ENCODE results near the gene RERE.

RERE gene

DNA sequence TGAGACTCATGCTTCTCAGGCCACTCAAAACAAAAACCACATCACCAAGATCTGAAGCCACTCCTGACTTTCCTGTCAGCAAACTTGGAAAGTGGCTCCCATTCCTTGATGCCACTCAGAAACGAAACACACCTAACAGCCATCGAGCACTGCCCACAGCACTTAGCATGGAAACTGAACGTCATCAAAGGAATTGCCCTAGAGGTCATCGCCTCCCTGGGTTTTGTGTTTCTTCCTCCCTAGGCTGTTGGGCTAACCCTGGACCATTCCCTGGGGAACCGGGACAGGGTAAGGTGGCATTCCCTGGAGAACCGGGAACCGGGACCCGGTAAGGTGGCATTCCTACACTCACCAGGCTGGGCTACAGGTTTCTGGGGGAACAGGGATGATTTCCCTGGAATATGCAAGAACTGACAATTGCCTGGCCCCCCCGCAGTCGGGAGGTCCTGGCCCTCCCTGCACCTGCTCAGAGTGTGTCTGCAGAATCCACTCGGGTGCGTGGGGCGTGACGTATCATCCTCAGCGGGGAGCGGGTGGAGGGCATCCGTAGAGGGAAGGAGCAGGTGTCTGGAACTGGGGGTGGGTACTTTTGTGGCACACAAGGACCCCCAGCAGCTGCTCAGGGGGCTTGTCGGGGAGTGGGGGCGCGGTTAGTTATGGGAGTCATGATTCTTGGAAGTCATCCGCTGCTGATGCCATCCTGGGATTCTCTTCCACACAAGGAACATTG is 469.2 kb downstream of the RERE start:
- H3K36me3 Mint-ChIP-seq (ENCODE audit: insufficient read depth) = peaks cover 20% of the 10 kb centered on the region
- peaks cover 6 to 9% of the 10 kb centered on the region in 2 donors for H3K27me3 Mint-ChIP-seq

DNA sequence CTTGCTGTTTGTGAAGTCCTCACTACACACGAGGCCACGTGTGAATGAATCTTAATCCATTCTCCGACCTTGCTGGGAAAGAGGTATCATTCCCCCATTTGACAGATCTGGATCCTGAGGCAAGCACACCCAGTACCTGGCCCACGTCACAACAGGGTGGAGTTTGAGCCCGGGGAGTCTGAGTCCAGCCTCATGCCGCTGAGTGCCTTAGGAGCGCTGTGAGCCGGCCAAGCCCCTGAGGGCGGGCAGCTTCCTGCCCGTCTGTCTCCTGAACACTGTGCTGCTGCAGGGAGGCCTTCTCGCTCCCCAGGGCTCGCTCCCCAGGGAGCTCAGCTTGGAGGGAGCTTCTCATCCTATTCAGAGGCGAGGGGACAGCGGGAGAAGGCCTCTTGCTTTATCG is 469.8 kb downstream of the RERE start:
- H3K4me1 Mint-ChIP-seq (ENCODE audit: low read depth in 2 of 2) = peaks cover 5% of the 10 kb centered on the region in 2 donors

More for the DNA sequence above, 469.2 kb downstream of the RERE start:
- DNase-seq (no peak), ATAC-seq (replicated peaks) (no peak)
- no peak overlapping the region for H3K27ac Mint-ChIP-seq
- H3K4me1 Mint-ChIP-seq (ENCODE audit: low read depth in 2 of 2) = peaks cover 5% of the 10 kb centered on the region in 2 donors
- no peaks in the 10 kb centered on the region for H3K9me3 Mint-ChIP-seq
- H3K4me3 Mint-ChIP-seq = no peak overlapping the region

DNA sequence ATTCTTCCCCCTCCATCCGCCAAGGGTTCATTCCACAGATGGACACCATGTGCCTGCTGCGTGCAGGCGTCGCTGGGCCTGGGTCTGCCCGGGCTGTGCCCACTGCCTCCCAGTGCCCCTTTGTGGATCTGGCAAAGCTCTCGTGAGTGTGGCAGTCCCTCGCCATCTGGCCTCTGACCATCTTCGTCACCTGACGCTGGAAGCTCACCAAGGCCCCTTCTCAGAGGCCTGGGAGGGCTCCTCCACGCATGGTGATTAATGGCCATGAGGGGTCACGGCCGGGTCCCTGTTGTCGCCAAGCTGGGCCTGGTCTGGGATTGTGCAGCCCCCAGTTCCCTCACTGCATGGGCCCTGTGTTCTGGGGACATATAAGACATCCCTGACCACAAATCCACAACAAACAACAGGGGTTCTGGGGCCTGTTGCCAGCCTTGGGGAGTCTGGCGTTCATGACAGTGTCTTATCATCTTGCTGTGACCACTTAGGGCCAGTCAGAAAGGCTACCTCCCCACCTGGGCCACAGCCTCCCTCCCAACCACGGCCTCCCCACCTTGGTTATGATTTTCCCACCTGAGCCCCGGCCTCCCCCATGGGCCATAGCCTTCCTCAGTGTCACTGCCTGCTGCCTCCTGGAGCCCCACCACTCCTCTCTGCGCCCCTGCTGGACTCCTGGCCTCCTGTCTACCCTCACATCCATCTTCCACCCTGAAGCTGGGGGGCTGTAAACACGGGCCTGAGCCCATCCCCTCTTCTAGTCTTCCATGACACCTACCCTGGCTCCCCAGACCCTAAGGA is 471.6 kb downstream of the RERE start:
- ATAC-seq (replicated peaks) = no peak
- H3K9me3 Mint-ChIP-seq = no peaks in the 10 kb centered on the region
- no peak overlapping the region for H3K4me3 Mint-ChIP-seq
- H3K27me3 Mint-ChIP-seq = peaks cover 6 to 9% of the 10 kb centered on the region in 2 donors
- peak overlapping the region in 1 of 2 donors; percentile 81 for H3K27ac Mint-ChIP-seq
- H3K4me1 Mint-ChIP-seq (ENCODE audit: low read depth in 2 of 2) = peaks cover 5% of the 10 kb centered on the region in 2 donors
- DNase-seq = no peak
- H3K36me3 Mint-ChIP-seq (ENCODE audit: insufficient read depth) = peaks cover 5% of the 10 kb centered on the region

More for the DNA sequence above, 469.8 kb downstream of the RERE start:
- no peak overlapping the region for H3K4me3 Mint-ChIP-seq
- H3K27me3 Mint-ChIP-seq = peaks cover 6 to 9% of the 10 kb centered on the region in 2 donors
- peaks cover 14% of the 10 kb centered on the region for H3K36me3 Mint-ChIP-seq (ENCODE audit: insufficient read depth)
- H3K9me3 Mint-ChIP-seq = no peaks in the 10 kb centered on the region
- DNase-seq (no peak), ATAC-seq (replicated peaks) (no peak)
- H3K27ac Mint-ChIP-seq = no peak overlapping the region

DNA sequence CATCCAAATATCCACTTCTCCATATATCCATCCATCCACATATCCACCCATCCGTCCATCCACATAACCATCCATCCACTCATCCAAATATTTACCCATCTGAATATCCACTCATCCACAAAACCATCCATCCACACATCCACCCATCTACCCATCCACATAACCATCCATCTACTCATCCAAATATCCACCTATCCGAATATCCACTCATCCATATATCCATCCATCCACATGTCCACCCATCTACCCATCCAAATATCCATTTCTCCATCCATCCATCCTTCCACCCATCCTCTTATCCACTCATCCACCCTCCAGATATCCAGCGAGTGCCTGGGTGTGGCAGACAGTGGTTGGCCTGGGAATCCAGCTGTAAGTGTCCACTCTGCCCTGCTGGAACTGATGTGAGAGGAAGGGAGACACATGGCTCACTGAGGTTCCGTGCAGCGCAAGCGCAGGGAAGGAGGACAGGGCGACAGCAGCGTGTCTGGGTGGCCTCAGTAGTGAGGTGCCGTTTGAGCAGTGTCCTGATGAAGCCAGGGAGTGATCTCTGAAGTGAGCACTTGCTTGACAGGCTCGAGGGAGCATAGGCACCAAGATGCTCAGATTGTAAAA is 472.4 kb downstream of the RERE start:
- Mint-ChIP-seq H3K9me3 (no peaks in the 10 kb centered on the region), H3K36me3 (ENCODE audit: insufficient read depth) (peaks cover 3% of the 10 kb centered on the region), H3K4me3 (no peak overlapping the region), H3K27me3 (peaks cover 6 to 9% of the 10 kb centered on the region in 2 donors), H3K4me1 (ENCODE audit: low read depth in 2 of 2) (peaks cover 5% of the 10 kb centered on the region in 2 donors), H3K27ac (no peak overlapping the region)
- no peak for ATAC-seq (replicated peaks)
- DNase-seq = no peak

DNA sequence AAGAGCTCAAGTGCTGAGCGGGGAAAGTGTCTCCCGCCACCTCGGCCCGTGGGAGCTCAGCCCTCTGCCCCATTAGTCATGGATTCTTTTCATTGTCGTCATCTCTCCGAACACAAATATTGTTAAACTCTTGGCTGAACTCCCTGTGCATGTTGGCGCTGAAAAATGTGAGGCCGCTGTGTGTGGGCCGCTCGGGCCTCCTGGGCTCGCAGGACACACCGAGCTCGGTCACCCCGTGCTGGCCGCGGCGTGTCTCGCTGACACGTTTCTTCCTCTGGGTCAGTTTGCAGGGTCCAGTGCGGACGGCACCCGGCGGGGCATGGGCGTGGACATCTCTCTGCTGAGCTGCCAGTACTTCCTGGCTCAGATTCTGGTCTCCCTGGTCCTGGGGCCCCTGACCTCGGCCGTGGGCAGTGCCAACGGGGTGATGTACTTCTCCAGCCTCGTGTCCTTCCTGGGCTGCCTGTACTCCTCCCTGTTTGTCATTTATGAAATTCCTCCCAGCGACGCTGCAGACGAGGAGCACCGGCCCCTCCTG is 473.9 kb downstream of the RERE start:
- no peaks in the 10 kb centered on the region for H3K9me3 Mint-ChIP-seq
- H3K27me3 Mint-ChIP-seq = peaks cover 0 to 1% of the 10 kb centered on the region in 2 donors
- peaks cover 3% of the 10 kb centered on the region for H3K36me3 Mint-ChIP-seq (ENCODE audit: insufficient read depth)
- no peak overlapping the region for H3K4me3 Mint-ChIP-seq
- no peak for ATAC-seq (replicated peaks)
- no peaks in the 10 kb centered on the region for H3K4me1 Mint-ChIP-seq (ENCODE audit: low read depth in 2 of 2)
- no peak for DNase-seq
- H3K27ac Mint-ChIP-seq = no peak overlapping the region

DNA sequence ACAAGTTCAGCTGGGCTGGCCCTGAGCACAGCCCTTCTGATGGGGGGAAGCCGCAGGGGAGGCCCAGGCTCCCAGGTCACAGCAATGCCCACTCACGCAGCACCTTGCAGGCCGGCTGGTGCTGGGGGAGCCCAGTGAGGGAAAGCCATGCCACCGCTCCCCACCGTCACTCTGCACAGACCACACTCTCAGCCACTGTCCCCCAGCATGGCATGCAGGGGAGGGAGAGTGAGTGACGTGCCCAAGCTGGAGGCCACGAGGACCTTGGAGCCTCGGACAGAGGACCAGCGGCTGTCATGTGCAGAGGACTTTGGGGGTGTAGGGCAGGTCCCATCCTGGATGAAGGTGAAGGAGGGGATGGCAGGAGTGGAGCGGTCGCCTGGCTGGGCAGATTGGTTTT is 474.4 kb downstream of the RERE start:
- Mint-ChIP-seq H3K36me3 (ENCODE audit: insufficient read depth) (peaks cover 3% of the 10 kb centered on the region), H3K9me3 (no peaks in the 10 kb centered on the region), H3K4me3 (no peak overlapping the region), H3K27ac (no peak overlapping the region), H3K27me3 (no peaks in the 10 kb centered on the region), H3K4me1 (ENCODE audit: low read depth in 2 of 2) (no peaks in the 10 kb centered on the region)
- no peak for ATAC-seq (replicated peaks)
- no peak for DNase-seq

DNA sequence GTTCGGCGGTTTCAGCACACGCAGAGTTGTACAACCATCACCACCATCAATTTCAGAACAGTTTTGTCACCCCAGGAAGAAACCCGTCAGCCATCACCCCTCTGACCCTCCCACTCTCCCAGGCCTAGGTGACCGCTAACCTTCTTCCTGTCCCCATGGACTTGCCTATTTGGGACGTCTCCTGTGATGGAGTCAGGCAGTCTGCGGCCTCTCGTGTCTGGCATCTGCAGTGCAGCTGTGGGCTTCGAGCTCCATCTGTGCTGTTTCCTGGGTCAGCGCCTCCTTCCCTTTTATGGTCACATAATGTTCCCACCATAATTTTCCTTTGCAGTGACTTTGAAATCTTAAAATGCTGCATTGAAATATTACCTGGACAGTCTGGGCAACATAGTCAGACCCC is 475.1 kb downstream of the RERE start:
- no peak overlapping the region for H3K4me3 Mint-ChIP-seq
- no peaks in the 10 kb centered on the region for H3K27me3 Mint-ChIP-seq
- no peaks in the 10 kb centered on the region for H3K4me1 Mint-ChIP-seq (ENCODE audit: low read depth in 2 of 2)
- peaks cover 3% of the 10 kb centered on the region for H3K36me3 Mint-ChIP-seq (ENCODE audit: insufficient read depth)
- H3K9me3 Mint-ChIP-seq = no peaks in the 10 kb centered on the region
- no peak for ATAC-seq (replicated peaks)
- no peak for DNase-seq
- no peak overlapping the region for H3K27ac Mint-ChIP-seq

DNA sequence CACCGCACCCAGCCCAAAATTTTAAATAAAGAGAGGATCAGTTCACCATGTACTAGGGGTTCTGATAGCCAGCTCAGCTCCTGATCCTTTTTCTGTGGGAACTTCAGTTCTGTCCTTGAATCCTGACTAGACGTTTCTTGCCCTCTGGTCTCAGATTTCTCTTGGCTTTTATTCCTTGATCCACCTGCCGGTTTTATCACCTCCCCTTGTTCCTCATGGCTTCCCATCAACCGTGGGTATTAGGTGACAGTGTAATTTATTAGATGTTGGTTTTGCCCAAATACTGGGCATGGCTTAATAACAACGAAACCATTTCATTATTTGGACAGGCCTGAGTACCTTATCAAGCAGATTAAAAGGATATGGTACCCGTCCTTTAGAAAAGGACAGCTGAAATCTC is 477.0 kb downstream of the RERE start:
- H3K27ac Mint-ChIP-seq = no peak overlapping the region
- H3K9me3 Mint-ChIP-seq = peaks cover 0 to 1% of the 10 kb centered on the region in 2 donors
- H3K4me3 Mint-ChIP-seq = no peak overlapping the region
- H3K4me1 Mint-ChIP-seq (ENCODE audit: low read depth in 2 of 2) = no peaks in the 10 kb centered on the region
- DNase-seq (no peak), ATAC-seq (replicated peaks) (no peak)
- H3K27me3 Mint-ChIP-seq = no peaks in the 10 kb centered on the region
- no peaks in the 10 kb centered on the region for H3K36me3 Mint-ChIP-seq (ENCODE audit: insufficient read depth)

DNA sequence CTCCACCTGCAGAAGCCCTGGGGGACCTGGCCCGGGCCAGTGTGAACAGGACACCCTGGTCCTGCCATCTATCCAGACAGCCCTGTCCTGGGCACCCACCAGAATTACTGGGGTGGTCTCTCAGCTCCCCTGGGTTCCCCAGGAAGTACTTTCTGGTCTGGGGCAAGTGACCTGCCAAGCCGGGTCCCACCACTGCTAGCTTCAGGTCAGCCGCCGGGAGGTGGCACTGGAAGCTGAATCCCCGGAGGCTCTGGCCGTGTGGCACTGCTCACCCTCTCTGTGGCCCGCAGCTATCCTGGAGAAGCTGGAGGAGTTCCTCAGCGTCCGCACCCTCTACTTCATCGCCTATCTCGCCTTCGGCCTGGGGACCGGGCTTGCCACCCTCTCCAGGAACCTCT is 478.2 kb downstream of the RERE start:
- Mint-ChIP-seq H3K9me3 (peaks cover 0 to 1% of the 10 kb centered on the region in 2 donors), H3K27me3 (no peaks in the 10 kb centered on the region), H3K4me1 (ENCODE audit: low read depth in 2 of 2) (no peaks in the 10 kb centered on the region), H3K36me3 (ENCODE audit: insufficient read depth) (no peaks in the 10 kb centered on the region), H3K27ac (no peak overlapping the region), H3K4me3 (no peak overlapping the region)
- DNase-seq (no peak), ATAC-seq (replicated peaks) (no peak)

DNA sequence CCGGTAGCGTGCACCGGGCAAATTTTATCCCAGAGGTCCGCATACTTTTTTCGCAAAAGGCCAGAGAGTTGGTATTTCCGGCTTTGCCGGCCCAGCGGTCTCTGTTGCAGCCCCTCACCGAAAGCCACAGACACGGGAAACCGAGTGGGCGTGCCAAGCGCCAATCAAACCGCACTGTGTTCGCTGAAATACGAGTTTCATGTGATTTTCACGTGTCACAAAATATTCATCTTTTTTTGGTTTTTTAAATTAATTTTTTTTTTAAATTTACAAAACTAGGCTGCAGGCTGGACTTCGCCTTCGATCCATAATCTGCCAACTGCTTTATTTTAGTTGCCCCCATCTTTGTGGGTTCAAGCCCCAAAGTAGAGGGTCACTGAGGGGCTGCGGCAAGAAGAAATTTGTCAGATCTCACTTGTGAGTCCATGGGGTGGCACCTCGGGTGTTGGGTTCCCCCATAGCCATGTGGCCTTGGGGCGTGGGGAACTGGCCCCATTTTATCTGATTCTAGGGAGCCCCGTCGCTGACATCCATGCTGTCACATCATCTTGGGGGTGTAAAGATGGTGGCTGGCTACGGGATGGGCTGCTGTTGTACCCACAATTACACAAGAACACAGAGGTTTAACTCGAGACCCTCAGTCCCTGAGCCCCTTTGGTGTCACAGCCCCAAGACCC is 478.8 kb downstream of the RERE start:
- H3K36me3 Mint-ChIP-seq (ENCODE audit: insufficient read depth) = no peaks in the 10 kb centered on the region
- H3K27me3 Mint-ChIP-seq = no peaks in the 10 kb centered on the region
- DNase-seq = no peak
- H3K9me3 Mint-ChIP-seq = peaks cover 0 to 1% of the 10 kb centered on the region in 2 donors
- H3K4me1 Mint-ChIP-seq (ENCODE audit: low read depth in 2 of 2) = no peaks in the 10 kb centered on the region
- no peak for ATAC-seq (replicated peaks)
- H3K27ac Mint-ChIP-seq = no peak overlapping the region
- H3K4me3 Mint-ChIP-seq = no peak overlapping the region

DNA sequence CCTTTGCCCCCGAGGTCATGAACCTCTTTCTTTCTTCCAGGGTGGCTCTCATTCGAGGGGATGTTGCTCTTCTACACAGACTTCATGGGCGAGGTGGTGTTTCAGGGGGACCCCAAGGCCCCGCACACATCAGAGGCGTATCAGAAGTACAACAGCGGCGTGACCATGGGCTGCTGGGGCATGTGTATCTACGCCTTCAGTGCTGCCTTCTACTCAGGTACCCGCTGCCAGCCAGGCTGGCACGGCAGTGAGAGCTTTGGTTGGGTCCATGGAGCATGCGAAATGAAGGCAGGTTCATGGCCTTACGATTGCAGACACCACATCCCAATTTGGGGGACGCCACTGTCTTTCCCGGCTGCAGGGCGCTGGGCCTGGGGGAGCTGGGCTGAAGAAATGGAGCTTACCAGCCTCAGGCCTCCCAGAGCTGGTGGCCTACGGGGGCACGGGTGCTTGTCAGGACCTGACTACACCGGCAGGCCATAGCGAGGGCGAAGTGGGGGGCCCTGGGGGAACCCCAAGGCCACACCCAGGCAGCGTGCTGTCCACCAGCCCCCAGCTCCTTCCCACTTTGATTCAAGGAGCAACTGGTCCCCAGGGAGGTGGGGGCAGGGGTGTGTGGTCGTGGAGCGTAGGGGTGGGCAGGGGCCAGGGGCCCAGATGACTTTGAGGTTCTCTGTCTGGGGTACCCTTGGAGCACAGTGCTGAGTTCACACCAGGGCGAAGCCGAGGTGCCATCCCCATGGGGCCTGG is 479.5 kb downstream of the RERE start:
- H3K9me3 Mint-ChIP-seq = peaks cover 0 to 1% of the 10 kb centered on the region in 2 donors
- DNase-seq (no peak), ATAC-seq (replicated peaks) (no peak)
- no peak overlapping the region for H3K4me3 Mint-ChIP-seq
- no peaks in the 10 kb centered on the region for H3K36me3 Mint-ChIP-seq (ENCODE audit: insufficient read depth)
- H3K27ac Mint-ChIP-seq = no peak overlapping the region
- H3K4me1 Mint-ChIP-seq (ENCODE audit: low read depth in 2 of 2) = no peaks in the 10 kb centered on the region
- no peaks in the 10 kb centered on the region for H3K27me3 Mint-ChIP-seq

DNA sequence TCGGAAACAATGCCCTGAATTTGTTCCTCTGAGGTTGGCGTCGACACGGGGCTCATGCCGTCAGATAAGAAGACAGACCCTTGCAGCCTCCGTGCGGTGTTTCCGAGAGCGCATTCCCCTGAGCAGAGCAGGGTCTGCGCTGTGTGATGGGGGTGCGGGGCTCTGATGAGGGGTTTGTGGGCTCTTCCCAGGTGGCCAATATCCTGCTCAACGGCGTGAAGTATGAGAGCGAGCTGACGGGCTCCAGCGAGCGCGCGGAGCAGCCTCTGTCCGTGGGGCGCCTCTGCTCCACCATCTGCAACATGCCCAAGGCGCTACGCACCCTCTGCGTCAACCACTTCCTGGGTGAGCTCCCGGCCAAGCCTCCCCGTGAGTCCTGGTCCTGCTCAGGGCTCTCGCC is 482.2 kb downstream of the RERE start:
- H3K27me3 Mint-ChIP-seq = no peaks in the 10 kb centered on the region
- no peak for ATAC-seq (replicated peaks)
- peaks cover 19% of the 10 kb centered on the region for H3K36me3 Mint-ChIP-seq (ENCODE audit: insufficient read depth)
- peaks cover 0 to 1% of the 10 kb centered on the region in 2 donors for H3K9me3 Mint-ChIP-seq
- H3K4me3 Mint-ChIP-seq = no peak overlapping the region
- DNase-seq = no peak
- no peaks in the 10 kb centered on the region for H3K4me1 Mint-ChIP-seq (ENCODE audit: low read depth in 2 of 2)
- no peak overlapping the region for H3K27ac Mint-ChIP-seq

Data from effector memory CD8-positive, alpha-beta T cell (primary cell).